ENCODE data around the gene GPC4.

DNA sequence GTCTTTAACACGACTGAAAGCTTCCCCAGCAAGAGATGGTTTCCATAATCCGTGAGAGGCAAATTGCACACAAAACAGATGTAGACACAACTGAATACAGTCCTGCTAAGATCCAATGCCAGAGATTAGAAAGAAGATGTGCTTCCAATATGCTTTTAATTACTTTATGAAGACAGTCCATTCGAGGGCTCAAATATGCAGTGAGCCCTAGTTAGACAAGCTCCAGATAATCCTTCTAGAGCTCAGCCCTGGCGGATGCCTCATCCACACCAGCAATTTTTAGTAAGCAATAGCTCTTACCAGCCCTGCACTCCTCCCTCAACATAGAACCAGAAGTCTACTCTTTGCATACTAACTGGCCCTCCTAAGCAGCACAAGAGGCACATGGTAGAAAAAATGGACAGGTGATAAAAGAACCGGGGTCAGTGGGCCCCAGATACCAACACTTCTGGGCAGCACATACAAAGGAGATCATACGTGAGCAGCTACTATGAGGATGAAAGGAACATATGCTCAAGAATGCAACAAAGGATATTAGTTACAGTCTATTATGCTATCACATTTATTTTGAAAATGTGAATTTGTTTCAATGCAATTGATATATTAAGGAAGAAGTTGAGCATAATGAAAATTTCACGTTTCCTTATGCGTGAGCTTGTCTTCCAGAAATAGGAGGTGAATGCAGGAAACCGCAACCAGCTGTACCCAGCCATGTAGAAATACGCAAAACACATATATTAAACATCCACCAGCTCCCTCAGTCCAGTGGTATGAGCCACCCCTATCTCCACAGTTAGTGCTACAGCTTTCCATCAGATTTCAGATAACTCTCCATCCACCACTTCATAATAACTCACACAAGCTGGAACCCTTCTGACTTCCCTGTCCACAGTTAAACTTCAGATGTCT lies 34.3 kb downstream of the GPC4 start:
- TF ChIP-seq, protein P1, sequence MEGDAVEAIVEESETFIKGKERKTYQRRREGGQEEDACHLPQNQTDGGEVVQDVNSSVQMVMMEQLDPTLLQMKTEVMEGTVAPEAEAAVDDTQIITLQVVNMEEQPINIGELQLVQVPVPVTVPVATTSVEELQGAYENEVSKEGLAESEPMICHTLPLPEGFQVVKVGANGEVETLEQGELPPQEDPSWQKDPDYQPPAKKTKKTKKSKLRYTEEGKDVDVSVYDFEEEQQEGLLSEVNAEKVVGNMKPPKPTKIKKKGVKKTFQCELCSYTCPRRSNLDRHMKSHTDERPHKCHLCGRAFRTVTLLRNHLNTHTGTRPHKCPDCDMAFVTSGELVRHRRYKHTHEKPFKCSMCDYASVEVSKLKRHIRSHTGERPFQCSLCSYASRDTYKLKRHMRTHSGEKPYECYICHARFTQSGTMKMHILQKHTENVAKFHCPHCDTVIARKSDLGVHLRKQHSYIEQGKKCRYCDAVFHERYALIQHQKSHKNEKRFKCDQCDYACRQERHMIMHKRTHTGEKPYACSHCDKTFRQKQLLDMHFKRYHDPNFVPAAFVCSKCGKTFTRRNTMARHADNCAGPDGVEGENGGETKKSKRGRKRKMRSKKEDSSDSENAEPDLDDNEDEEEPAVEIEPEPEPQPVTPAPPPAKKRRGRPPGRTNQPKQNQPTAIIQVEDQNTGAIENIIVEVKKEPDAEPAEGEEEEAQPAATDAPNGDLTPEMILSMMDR (conservative IDR thresholded peaks at IDR 0.05; ENCODE audit: low read depth in 2 of 2), result no peak
- TF ChIP-seq EZH2 (IDR thresholded peaks at IDR 0.05; ENCODE audit: low read depth, unreplicated experiment) (no peak), POLR2AphosphoS5 (IDR thresholded peaks at IDR 0.05; ENCODE audit: low read depth) (no peak), EZH2phosphoT487 (IDR thresholded peaks at IDR 0.05; ENCODE audit: unreplicated experiment) (no peak), ZNF331 (CRISPR knock-in tag; IDR thresholded peaks at IDR 0.05; ENCODE audit: low read depth) (no peak), CREB1 (CRISPR knock-in tag; IDR thresholded peaks at IDR 0.05; ENCODE audit: low read depth) (no peak), ZNF114 (CRISPR knock-in tag; IDR thresholded peaks at IDR 0.05) (no peak), JUNB (IDR thresholded peaks at IDR 0.05; ENCODE audit: unreplicated experiment) (no peak), NANOG (IDR thresholded peaks at IDR 0.05; ENCODE audit: borderline replicate concordance) (no peak), STAT1 (IDR thresholded peaks at IDR 0.05; ENCODE audit: unreplicated experiment) (no peak)
- TF ChIP-seq, protein P2, sequence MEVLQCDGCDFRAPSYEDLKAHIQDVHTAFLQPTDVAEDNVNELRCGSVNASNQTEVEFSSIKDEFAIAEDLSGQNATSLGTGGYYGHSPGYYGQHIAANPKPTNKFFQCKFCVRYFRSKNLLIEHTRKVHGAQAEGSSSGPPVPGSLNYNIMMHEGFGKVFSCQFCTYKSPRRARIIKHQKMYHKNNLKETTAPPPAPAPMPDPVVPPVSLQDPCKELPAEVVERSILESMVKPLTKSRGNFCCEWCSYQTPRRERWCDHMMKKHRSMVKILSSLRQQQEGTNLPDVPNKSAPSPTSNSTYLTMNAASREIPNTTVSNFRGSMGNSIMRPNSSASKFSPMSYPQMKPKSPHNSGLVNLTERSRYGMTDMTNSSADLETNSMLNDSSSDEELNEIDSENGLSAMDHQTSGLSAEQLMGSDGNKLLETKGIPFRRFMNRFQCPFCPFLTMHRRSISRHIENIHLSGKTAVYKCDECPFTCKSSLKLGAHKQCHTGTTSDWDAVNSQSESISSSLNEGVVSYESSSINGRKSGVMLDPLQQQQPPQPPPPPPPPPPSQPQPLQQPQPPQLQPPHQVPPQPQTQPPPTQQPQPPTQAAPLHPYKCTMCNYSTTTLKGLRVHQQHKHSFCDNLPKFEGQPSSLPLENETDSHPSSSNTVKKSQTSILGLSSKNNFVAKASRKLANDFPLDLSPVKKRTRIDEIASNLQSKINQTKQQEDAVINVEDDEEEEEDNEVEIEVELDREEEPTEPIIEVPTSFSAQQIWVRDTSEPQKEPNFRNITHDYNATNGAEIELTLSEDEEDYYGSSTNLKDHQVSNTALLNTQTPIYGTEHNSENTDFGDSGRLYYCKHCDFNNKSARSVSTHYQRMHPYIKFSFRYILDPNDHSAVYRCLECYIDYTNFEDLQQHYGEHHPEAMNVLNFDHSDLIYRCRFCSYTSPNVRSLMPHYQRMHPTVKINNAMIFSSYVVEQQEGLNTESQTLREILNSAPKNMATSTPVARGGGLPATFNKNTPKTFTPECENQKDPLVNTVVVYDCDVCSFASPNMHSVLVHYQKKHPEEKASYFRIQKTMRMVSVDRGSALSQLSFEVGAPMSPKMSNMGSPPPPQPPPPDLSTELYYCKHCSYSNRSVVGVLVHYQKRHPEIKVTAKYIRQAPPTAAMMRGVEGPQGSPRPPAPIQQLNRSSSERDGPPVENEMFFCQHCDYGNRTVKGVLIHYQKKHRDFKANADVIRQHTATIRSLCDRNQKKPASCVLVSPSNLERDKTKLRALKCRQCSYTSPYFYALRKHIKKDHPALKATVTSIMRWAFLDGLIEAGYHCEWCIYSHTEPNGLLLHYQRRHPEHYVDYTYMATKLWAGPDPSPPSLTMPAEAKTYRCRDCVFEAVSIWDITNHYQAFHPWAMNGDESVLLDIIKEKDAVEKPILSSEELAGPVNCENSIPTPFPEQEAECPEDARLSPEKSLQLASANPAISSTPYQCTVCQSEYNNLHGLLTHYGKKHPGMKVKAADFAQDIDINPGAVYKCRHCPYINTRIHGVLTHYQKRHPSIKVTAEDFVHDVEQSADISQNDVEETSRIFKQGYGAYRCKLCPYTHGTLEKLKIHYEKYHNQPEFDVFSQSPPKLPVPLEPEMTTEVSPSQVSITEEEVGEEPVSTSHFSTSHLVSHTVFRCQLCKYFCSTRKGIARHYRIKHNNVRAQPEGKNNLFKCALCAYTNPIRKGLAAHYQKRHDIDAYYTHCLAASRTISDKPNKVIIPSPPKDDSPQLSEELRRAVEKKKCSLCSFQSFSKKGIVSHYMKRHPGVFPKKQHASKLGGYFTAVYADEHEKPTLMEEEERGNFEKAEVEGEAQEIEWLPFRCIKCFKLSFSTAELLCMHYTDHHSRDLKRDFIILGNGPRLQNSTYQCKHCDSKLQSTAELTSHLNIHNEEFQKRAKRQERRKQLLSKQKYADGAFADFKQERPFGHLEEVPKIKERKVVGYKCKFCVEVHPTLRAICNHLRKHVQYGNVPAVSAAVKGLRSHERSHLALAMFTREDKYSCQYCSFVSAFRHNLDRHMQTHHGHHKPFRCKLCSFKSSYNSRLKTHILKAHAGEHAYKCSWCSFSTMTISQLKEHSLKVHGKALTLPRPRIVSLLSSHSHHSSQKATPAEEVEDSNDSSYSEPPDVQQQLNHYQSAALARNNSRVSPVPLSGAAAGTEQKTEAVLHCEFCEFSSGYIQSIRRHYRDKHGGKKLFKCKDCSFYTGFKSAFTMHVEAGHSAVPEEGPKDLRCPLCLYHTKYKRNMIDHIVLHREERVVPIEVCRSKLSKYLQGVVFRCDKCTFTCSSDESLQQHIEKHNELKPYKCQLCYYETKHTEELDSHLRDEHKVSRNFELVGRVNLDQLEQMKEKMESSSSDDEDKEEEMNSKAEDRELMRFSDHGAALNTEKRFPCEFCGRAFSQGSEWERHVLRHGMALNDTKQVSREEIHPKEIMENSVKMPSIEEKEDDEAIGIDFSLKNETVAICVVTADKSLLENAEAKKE (CRISPR knock-in tag; IDR thresholded peaks at IDR 0.05), result no peak
- TF ChIP-seq, protein P3, sequence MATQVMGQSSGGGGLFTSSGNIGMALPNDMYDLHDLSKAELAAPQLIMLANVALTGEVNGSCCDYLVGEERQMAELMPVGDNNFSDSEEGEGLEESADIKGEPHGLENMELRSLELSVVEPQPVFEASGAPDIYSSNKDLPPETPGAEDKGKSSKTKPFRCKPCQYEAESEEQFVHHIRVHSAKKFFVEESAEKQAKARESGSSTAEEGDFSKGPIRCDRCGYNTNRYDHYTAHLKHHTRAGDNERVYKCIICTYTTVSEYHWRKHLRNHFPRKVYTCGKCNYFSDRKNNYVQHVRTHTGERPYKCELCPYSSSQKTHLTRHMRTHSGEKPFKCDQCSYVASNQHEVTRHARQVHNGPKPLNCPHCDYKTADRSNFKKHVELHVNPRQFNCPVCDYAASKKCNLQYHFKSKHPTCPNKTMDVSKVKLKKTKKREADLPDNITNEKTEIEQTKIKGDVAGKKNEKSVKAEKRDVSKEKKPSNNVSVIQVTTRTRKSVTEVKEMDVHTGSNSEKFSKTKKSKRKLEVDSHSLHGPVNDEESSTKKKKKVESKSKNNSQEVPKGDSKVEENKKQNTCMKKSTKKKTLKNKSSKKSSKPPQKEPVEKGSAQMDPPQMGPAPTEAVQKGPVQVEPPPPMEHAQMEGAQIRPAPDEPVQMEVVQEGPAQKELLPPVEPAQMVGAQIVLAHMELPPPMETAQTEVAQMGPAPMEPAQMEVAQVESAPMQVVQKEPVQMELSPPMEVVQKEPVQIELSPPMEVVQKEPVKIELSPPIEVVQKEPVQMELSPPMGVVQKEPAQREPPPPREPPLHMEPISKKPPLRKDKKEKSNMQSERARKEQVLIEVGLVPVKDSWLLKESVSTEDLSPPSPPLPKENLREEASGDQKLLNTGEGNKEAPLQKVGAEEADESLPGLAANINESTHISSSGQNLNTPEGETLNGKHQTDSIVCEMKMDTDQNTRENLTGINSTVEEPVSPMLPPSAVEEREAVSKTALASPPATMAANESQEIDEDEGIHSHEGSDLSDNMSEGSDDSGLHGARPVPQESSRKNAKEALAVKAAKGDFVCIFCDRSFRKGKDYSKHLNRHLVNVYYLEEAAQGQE (IDR thresholded peaks at IDR 0.05; ENCODE audit: unreplicated experiment), result no peak
- TF ChIP-seq, protein P4, sequence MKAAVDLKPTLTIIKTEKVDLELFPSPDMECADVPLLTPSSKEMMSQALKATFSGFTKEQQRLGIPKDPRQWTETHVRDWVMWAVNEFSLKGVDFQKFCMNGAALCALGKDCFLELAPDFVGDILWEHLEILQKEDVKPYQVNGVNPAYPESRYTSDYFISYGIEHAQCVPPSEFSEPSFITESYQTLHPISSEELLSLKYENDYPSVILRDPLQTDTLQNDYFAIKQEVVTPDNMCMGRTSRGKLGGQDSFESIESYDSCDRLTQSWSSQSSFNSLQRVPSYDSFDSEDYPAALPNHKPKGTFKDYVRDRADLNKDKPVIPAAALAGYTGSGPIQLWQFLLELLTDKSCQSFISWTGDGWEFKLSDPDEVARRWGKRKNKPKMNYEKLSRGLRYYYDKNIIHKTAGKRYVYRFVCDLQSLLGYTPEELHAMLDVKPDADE (IDR thresholded peaks at IDR 0.05), result no peak

Data from GM23338 (cell line).